ENCODE measurements around the gene GRID1.

Gene GRID1

DNA sequence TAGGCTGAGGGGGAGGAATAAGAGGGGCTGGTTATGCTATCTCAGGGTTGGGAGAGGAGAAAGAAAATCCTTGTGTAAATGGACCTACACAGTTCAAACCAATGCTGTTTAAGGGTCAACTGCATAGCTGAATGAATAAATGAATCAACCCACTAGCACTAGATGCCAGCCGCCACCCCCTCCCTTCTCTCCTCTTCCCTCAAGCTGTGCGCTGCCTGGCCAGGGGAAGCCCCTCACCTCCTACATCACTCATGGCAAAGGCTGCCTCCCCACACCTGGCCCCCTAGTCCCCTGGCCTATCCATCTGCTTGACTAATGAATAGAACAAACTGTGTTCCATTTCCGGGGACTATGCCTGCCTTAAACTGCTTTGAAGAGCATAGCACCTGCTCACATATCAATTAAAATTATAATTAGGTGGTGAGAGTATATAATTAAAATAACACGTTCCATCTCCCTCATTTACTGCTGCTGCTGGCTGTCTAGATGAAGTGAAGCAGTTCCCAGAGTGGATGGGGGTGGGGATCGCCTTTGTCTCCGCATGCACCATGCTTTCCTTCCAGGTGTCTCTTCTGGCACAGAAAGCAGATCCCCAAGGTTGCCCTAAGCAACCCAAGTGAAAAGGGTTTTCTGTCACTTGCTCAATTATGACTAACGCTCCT, 32.6 kb downstream of the GRID1 start:
- TF ChIP-seq, protein P1, sequence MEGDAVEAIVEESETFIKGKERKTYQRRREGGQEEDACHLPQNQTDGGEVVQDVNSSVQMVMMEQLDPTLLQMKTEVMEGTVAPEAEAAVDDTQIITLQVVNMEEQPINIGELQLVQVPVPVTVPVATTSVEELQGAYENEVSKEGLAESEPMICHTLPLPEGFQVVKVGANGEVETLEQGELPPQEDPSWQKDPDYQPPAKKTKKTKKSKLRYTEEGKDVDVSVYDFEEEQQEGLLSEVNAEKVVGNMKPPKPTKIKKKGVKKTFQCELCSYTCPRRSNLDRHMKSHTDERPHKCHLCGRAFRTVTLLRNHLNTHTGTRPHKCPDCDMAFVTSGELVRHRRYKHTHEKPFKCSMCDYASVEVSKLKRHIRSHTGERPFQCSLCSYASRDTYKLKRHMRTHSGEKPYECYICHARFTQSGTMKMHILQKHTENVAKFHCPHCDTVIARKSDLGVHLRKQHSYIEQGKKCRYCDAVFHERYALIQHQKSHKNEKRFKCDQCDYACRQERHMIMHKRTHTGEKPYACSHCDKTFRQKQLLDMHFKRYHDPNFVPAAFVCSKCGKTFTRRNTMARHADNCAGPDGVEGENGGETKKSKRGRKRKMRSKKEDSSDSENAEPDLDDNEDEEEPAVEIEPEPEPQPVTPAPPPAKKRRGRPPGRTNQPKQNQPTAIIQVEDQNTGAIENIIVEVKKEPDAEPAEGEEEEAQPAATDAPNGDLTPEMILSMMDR (IDR thresholded peaks at IDR 0.05; ENCODE audit: insufficient read depth, low read depth, low read length, missing control alignments), result no peak
- H3K4me3 ChIP-seq (ENCODE audit: low read length), result no peak overlapping the region
- no peak for DNase-seq (ENCODE audit: low read depth)

DNA sequence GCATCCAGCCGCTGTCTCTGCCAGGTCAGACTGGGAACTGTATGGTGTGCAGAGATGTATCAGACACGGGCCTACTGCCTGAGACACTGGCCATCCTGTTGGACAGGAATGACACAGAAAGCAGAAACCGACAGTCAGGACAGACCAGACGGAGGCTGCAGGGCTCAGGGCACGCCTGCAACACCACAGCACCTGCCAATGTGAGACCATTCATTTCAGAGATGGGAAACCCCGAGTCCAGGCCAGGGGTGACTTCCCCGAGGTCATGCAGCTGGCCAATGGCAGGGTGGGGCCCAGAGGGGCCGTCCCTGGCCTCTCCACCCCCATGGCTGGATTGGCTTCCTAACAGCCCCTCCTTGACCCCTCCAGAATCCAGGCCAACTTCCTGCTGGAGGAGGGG, 34.7 kb downstream of the GRID1 start:
- no peak overlapping the region for H3K4me3 ChIP-seq (ENCODE audit: low read length)
- DNase-seq (ENCODE audit: low read depth), result no peak
- TF ChIP-seq, protein P1 (IDR thresholded peaks at IDR 0.05; ENCODE audit: insufficient read depth, low read depth, low read length, missing control alignments), result no peak

DNA sequence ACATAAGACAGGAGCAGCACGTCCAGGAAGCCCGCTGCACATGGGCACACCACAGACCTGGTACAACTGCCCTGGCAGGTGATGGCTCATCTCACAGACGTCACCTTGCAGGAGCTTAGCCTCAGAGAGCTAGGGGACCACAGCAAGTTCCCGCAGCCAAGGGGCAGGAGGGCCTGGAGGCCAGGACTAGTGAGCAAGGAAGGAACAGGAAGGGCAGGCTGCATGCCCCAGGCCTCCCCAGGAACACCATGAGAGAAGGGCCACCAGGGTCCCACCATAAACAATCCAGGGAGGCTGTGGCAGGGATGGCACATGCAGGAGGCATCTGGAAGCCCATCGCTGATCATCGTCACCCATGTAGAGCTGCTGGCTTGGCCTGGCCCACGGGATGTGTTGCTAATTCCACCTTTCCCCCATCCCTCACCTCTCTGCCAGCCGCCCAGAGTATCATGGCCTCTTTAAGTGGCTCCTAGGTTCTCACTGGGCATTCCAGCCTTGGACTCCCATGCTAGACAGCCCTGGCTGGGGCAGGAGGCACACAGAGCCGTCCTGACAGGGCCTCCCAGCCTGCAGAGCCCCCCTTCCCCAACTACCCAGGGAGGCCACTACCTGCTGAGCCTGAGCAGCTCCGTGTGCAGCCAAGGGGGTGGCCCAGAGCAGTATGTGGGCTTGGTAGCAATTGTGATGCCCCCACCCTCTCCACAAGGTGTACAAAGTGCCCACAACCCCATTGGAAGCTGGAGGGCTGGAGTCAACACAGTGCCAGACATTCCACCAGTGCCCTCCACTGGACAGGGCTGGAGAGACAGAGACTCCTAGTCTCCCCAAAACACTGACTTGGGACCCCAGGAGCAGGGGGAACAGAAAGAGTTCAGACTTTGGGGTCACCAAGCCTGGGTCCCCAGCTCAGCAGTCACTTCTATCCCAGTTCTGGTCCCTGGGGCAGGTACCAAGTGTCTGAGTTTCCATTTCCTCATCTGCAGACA, 35.5 kb downstream of the GRID1 start:
- H3K4me3 ChIP-seq (ENCODE audit: low read length), result no peak overlapping the region
- TF ChIP-seq, protein P1 (IDR thresholded peaks at IDR 0.05; ENCODE audit: insufficient read depth, low read depth, low read length, missing control alignments), result no peak
- no peak for DNase-seq (ENCODE audit: low read depth)

DNA sequence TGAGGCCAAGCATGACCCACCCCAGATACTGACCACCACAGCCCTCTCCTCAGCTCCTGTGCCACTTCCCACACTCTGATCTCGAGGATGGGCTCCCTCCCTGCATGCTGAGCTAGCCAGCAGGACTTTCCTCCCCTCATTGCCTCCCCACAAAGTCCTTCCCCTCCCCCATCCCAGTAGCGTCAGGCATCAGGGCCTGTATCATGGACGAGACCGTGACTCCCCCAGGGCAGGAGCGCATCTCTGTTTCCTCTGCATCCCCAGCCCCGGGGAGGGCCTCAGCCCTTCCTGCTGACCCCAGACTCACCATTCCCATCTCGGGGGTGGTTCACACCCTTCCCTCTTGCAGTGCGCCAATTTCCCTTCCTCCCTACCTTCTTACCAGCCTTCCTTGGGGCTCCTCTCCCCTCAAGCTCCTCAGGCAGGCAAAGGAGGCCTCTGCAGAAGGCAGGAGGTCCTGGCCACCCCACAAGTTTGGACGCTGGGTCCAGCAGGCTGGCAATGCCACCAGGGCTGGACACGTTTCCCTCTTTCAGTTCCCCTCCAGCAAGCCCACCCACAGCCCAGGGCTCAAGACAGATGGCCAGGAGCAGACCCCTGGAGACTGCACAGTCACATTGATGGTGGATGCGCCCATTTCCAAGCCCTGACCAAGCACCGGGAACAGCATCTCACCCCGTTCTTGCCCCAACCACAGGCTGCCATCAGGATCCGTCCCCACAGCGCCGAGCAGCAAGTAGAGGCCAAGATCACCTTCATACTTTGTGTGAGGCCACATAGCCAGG, 36.5 kb downstream of the GRID1 start:
- TF ChIP-seq, protein P1 (IDR thresholded peaks at IDR 0.05; ENCODE audit: insufficient read depth, low read depth, low read length, missing control alignments), result no peak
- H3K4me3 ChIP-seq (ENCODE audit: low read length), result no peak overlapping the region
- no peak for DNase-seq (ENCODE audit: low read depth)

- no peak for DNase-seq (ENCODE audit: low read depth)
- TF ChIP-seq, protein P1 (IDR thresholded peaks at IDR 0.05; ENCODE audit: insufficient read depth, low read depth, low read length, missing control alignments), result no peak
- no peak overlapping the region for H3K4me3 ChIP-seq (ENCODE audit: low read length)
Measured at GRCh38 chr10:86329093-86329710, 37.4 kb downstream of the GRID1 start.

- TF ChIP-seq, protein P1 (IDR thresholded peaks at IDR 0.05; ENCODE audit: insufficient read depth, low read depth, low read length, missing control alignments), result no peak
- no peak overlapping the region for H3K4me3 ChIP-seq (ENCODE audit: low read length)
- DNase-seq (ENCODE audit: low read depth), result no peak
Measured at GRCh38 chr10:86327954-86328725, 38.5 kb downstream of the GRID1 start.
